ENCODE measurements around the gene CCDC43. TPM values are rescaled to one million over a fixed set of nuclear protein-coding genes. Genes with fewer than 3 reads are reported as not detected.

The CCDC43 gene
- total and polyA plus RNA-seq, 2 of the 13 experiments (the other 11 are each of a cell fraction or from before 2014, with no cell fraction given): 17.5 to 94.8 TPM

GRCh38 chr17:44708401-44709263 lies 19.1 kb upstream of the CCDC43 start, which contains the start of gene DBF4B (continued):
- no peak for TF ChIP-seq RNF219 (CRISPR knock-in tag; IDR thresholded peaks at IDR 0.05)
- TF ChIP-seq HNF1A (IDR thresholded peaks at IDR 0.05; ENCODE audit: low read depth): no peak
- no peak; the same call in 1 of the 2 replicates for TF ChIP-seq HNF1A (CRISPR knock-in tag; IDR thresholded peaks at IDR 0.05; ENCODE audit: borderline replicate concordance)
- TF ChIP-seq MYPOP (CRISPR knock-in tag; IDR thresholded peaks at IDR 0.05): 0 out of 2 replicates have a peak, but pooled peaks have one; percentile 42
- TF ChIP-seq ESRRA (CRISPR knock-in tag; IDR thresholded peaks at IDR 0.05; ENCODE audit: low read depth): peak; percentile 70; the same call in 1 of the 2 replicates
- peak; percentile 55; the same call in 1 of the 2 replicates for TF ChIP-seq ZFP90 (CRISPR knock-in tag; IDR thresholded peaks at IDR 0.05; ENCODE audit: borderline replicate concordance)
- no peak for TF ChIP-seq ZNF703 (CRISPR knock-in tag; IDR thresholded peaks at IDR 0.05; ENCODE audit: borderline replicate concordance)
- peak; percentile 78 for TF ChIP-seq DR1 (CRISPR knock-in tag; IDR thresholded peaks at IDR 0.05)
- no peak for TF ChIP-seq RORA (CRISPR knock-in tag; IDR thresholded peaks at IDR 0.05)
- no peak for TF ChIP-seq SRSF9 (IDR thresholded peaks at IDR 0.05; ENCODE audit: borderline replicate concordance, insufficient read depth, low read depth, low read length, poor library complexity, severe bottlenecking)
- TF ChIP-seq ARID2 (CRISPR knock-in tag; IDR thresholded peaks at IDR 0.05; ENCODE audit: borderline replicate concordance): no peak
- no peak for TF ChIP-seq KAT2B (IDR thresholded peaks at IDR 0.05; ENCODE audit: borderline replicate concordance, low read depth, low read length)
- TF ChIP-seq TFE3 (CRISPR knock-in tag; IDR thresholded peaks at IDR 0.05): no peak
- TF ChIP-seq CEBPZ (IDR thresholded peaks at IDR 0.05; ENCODE audit: low read length): no peak
- TF ChIP-seq THAP11 (CRISPR knock-in tag; IDR thresholded peaks at IDR 0.05): peak; percentile 92
